Fibroblast of the conjunctiva (primary cell): Measurements from ENCODE around the gene PPP2R2D.
"Not testable (repeated sequence)": the region's sequence is repeated elsewhere in the genome, so short reads cannot be mapped to it uniquely, and the experiment has no call there.

Experiments used
- DNase-seq: peaks from one replicate; pipeline ENCODE4 v3.0.0-alpha.2; 2010; ENCODE audit warnings: low read depth

The PPP2R2D gene

GRCh38 chr10:131868436-131868835, 32.4 kb upstream of the PPP2R2D start:
- no peak for DNase-seq

DNA sequence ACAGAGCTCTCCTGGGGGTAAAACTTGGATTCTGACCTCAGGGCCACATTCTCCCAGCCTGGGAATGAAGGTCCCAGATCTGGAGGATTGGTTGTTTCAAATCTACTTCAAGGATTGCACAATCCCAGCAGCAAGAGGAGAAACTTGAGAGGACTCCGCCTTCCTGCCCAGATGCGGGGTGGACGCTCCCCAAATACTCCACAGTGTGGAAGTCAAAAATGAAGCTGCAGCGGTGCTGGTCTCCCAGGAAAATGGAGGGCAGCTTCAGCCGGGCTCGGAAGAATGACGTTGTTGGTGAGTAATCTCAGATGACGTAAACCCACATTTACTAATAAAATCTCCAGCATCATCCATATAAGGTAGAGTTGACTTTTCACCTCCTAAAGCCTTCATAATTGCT, 31.5 kb upstream of the PPP2R2D start:
- DNase-seq: no peak

- DNase-seq: no peak
These were observed 30.4 kb upstream of the PPP2R2D start for GRCh38 chr10:131870411-131870810.

DNA sequence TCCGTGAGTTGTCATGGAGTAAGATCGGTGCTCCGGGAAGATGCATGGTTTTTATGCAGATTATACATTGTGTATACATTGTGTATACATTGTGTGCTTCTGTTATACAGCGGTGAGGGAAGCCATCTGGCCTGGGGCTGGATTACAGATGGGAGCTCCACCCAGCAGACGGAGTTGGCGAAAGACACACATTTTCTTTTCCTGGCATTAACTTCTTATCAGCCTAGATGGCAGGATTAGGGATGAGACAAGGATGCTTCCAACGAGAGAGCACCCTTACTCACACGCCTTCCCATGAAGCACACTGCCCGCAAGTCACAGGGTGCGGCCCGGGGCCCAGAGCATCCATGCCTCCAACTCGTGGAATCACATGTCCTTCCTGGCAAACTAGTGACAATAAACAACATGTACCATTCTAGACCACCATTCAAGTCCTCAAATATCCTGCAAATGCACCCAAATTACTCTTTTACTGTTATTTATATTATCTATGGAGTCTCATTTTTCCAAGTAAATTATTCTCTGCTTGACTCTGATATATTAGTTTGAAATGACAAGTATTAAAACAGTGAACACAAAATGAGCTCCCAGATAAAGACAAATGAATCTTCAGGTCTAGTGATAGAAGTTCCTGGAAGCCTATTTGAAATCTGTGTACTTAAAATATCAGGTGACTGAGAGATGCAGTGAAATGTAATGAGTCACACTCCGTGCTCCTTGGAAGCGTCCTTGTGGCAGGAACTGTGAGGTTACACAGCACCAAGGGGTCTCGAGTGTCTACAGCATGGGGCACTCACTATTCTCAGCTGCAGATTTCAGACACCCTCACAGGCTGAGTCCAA, 29.8 kb upstream of the PPP2R2D start:
- no peak for DNase-seq

DNA sequence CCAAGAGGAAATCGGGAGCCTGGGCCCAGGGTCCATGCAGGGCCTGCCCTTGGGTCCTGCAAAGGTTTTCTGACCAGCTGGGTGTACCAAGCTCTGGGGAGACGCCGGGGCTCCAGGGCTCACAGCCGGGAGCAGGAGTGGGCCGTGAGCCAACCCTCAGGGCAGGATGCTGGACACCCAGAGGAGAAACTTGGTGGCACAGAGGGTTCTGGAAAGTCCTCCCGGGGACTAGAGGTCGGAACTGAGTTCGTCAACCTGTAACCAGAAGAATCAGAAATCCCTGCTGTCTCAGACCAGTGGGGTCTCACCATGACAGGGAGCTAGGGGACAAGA, 29.2 kb upstream of the PPP2R2D start:
- no peak for DNase-seq

GRCh38 chr10:131872011-131872826, 28.6 kb upstream of the PPP2R2D start:
- DNase-seq: no peak

GRCh38 chr10:131872827-131873375, 27.9 kb upstream of the PPP2R2D start:
- no peak for DNase-seq

DNA sequence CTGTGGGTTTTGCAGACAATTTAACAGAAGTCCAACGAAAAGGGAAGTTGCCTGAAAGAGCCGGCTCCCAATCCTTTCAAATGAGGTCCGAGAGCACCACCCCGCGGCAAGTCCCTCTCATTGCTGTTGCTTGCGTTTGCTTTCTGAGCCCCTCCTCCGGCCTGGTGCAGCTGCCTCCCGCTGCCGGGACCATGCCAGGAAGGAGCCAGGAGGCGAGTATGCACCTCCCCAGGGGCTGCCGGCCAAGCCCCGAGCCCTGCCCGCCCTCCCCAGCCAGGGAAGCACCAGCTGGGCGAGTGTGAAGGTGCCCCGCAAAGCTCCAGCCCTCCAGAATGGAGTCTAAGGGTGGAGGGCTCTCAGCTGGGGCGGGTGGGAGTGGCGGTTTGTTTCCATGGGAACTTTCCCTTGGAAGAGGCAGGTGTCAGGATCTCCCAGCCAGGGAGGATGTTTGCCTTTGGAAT, 25.8 kb upstream of the PPP2R2D start:
- DNase-seq: peak; percentile 54

DNA sequence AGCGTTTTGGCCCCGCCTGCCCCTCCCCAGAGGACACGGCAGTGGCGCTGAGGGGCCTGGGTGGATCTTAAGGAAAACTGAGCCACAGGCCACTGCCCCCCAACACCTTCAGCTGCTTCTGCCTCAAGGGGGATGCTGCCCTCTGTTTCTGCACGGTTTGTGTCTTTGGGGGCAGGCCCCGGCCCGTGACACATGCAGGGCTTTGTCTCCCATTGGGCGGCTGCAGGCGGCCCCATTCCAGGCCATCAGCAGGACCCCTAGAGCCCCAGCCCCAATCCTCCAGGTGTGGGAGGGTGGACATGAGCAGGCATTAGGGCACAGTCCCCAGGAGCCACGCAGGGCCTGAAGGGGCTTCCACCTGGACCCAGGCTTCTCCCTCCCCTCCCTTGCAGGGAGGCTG, 25.3 kb upstream of the PPP2R2D start:
- DNase-seq: no peak

DNA sequence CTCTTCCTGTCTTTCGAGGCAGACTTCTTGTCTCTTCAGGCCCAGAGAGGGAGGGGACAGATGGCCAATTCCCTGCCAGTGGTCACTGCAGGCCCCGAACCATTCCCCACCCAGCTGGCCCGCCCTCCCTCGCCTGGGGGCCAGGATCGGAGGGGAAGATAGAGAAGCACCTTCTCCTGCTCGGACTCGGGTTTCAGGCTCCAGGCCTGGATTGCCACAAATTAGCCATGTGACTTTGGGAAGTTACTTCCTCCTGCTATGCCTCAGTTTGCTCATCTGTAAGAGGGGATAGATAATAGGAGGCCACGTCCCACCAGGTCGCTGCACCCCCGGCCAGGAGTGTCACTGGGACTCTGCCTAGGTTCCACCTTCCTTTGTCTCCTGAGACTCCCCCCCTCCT, 24.8 kb upstream of the PPP2R2D start:
- no peak for DNase-seq

DNA sequence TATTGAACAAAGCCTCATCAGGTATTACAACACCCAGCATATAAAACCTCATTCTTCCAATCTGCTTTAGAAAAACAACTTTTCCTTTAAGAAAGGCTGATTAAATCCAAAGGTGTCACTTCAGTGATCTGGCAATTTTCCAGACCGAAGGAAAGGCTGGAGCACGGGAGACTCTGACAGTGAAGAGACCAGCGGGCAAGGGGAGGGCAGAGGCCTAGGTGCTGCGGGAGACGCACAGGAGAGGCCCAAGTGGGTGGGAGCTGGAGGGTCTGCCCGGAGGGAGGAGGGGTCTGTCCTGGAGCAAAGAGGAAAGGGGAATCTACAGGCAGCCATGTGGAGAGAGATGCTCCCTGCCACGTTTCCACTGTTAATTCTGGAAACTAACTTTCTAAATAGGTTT, 24.3 kb upstream of the PPP2R2D start:
- no peak for DNase-seq

- DNase-seq: no peak
These were observed 20.7 kb upstream of the PPP2R2D start for GRCh38 chr10:131880016-131880590.

DNA sequence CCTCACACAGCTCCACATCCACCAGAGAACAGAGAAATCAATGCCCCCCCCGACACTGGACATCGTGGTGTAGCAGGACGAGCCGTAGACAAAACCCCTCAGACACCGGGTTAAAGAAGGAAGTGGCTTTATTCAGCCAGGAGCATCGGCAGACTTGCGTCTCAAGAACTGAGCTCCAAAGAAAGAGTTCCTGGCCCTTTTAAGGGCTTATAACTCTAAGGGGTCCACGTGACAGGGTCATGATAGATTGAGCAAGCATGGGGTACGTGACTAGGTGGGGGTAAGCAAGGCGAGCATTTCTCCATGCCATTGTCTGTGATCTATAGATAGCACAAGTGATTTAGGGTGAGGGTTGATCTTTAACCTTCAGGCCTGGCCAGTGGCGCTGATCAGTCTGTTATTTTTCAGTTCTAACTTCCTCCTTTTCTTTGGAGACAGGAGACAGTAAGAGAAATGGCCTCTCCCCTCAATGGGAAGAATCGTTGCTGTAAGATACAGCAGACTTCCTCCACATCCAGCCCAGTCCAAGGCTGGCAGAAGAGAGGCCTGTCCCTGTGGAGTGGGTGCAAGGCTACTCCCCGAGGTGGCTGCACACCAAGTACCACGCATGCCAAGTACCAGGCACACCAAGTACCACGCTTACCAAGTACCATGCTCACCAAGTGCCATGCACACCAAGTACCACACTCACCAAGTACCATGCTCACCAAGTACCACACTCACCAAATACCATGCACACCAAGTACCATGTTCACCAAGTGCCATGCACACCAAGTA, 19.5 kb upstream of the PPP2R2D start:
- no peak for DNase-seq

GRCh38 chr10:131882151-131882550, 18.7 kb upstream of the PPP2R2D start:
- no peak for DNase-seq

DNA sequence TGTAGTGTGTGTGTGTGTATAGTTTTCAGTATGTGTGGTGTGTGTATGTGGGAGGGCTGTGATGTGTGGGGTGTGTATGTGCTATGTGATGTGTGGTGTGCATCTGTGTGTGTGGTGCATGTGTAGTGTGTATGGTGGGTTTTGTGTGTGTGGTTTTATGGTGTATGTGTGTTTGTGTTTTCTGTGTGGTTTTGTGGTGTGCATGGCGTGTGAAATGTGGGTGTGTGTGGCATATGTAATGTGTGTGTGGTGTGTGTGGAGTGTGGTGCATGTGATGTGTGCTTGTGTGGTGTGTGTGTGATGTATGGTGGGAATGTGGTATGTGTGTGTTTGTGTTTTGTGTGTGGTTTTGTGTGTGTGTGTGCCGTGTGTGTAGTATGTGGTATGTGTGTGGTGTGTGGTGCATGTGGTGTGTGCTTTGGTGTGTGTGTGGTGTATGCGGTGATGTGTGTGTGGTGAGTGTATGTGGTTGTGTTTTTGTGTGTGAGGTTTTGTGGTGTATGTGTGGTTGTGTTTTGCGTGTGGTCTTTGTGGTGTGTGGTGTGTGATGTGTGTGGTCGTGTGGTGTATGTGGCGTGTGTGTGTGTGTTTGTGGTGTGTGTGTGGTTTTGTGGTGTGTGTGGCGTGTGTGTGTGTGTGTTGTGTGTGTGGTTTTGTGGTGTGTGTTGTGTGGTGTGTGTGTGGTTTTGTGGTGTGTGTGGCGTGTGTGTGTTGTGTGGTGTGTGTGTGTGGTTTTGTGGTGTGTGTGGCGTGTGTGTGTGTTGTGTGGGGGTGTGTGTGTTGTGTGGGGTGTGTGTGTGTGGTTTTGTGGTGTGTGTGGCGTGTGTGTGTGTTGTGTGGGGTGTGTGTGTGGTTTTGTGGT, 18.0 kb upstream of the PPP2R2D start:
- DNase-seq: no peak

DNA sequence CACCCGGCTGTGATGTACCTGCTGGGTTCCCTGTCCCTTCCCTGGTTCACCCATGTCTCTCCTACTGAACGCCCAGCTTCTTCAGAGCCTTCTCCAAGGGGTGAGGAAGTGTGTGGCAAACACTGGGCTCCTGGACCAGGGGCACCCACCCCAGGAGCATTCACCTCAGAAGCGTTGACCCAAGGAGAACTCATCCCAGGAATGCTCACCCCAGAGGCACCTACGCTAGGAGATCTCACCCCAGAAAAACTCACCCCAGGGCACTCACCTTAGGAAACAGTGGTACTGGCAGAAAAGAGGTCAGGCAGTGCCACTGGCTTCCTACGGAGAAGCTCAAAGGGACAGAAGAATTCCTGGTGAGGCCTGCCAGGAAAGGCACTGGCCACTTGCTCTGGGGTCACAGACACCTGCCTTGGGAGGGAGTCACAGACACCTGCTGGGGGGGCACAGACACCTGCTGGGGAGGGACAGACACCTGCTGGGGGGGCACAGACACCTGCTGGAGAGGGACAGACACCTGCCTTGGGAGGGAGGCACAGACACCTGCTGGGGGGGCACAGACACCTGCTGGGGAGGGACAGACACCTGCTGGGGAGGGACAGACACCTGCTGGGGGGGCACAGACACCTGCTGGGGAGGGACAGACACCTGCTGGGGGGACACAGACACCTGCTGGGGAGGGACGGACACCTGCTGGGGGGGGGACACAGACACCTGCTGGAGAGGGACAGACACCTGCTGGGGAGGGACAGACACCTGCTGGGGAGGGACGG, 17.0 kb upstream of the PPP2R2D start:
- not testable (repeated sequence) for DNase-seq

DNA sequence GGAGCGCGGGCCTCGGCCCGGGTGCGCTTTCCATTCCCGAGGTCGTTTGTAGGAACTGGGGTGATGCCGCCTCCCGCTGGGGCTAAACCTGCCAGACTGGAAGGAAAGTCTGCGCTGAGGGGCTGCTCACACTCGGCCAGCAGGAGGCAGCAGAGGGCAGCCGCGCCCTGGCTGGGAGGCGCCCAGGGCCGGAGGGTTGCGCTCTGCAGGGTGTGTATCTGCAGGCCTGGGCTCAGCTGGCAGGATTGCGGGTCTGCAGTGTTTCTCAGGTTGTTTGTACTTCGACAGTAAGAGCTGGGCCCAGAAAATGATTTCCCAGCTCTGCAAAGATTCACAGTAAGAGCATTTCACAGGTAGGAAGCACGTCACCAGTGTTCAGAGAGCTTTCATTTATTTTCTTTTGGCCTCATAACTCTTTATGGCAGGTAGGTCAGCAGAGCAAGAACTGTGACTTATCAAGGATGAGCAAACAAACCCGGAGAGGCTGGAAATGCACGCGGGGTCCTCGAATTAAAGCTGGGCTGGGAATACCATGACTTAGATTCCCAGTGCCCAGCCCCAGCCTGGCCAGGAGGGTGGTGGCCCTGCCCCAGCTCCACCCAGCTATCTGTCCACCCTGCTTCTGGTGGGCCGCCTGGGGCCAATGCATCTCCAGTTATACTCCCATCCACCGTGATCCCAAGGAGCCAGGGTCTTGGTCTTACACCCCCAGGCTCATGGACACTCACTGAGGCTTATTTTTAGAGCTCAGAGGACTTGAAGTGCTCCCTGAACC, 15.2 kb upstream of the PPP2R2D start:
- no peak for DNase-seq

GRCh38 chr10:131886237-131886636, 14.6 kb upstream of the PPP2R2D start:
- no peak for DNase-seq

- no peak for DNase-seq
These were observed 12.6 kb upstream of the PPP2R2D start for GRCh38 chr10:131888186-131888604.
